ENCODE data around the gene ART5. TPM values are rescaled to one million over a fixed set of nuclear protein-coding genes. Genes with fewer than 3 reads are reported as not detected.
A peak's percentile ranks its signal among the peaks of the same experiment; 100 is the strongest.
"Not testable (repeated sequence)": the region's sequence is repeated elsewhere in the genome, so short reads cannot be mapped to it uniquely, and the experiment has no call there.

ART5 gene
- total RNA-seq, 1 donor from 2014 or later: 1.4 TPM

DNA sequence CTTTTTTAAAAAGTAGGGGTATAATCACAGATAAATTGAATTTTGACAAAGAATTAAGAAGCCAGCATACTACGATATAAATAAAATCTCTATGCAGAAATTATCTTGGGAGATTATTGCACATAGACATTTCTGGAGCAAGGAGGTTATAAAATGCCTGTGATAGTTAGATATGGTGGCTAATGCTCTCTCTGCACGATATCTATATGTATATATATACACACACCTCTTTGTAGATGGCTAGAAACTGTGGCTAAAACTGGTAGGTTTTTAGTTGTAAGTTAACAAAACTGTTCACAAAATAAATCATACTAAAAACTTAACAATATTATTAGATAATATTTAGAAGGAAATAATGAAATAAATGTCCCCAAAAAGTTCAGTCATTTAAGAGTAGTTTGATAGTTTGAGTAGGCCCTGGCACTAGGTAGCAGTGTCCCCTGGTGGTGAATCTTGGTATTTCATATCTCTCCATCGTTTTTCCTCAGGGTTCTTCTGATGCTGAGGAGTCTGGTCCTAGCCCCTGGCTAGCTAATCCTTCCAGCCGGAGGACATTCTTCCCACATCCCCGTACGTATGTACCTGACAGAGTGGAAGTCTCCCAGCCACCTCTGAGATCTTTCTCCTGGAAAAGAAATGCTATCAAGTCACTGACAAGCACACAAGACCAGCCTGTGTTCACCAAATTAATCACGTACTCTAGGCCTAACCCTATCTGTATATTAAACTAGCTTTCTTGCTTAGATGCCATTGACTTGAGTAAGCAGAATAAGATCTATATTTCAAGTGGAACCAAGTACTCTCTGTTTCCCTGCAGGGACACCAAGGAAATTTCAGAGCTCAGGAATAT lies 32.2 kb downstream of the ART5 start:
- Mint-ChIP-seq H3K4me3 (no peak overlapping the region), H3K9me3 (peaks cover 4% of the 10 kb centered on the region), H3K36me3 (ENCODE audit: low read depth) (no peaks in the 10 kb centered on the region), H3K27ac (ENCODE audit: unreplicated experiment) (no peak overlapping the region), H3K27me3 (ENCODE audit: low read depth) (no peaks in the 10 kb centered on the region), H3K4me1 (no peaks in the 10 kb centered on the region)
- DNase-seq (ENCODE audit: low read depth, low spot score): peak; percentile 59
- TF ChIP-seq, protein P1, sequence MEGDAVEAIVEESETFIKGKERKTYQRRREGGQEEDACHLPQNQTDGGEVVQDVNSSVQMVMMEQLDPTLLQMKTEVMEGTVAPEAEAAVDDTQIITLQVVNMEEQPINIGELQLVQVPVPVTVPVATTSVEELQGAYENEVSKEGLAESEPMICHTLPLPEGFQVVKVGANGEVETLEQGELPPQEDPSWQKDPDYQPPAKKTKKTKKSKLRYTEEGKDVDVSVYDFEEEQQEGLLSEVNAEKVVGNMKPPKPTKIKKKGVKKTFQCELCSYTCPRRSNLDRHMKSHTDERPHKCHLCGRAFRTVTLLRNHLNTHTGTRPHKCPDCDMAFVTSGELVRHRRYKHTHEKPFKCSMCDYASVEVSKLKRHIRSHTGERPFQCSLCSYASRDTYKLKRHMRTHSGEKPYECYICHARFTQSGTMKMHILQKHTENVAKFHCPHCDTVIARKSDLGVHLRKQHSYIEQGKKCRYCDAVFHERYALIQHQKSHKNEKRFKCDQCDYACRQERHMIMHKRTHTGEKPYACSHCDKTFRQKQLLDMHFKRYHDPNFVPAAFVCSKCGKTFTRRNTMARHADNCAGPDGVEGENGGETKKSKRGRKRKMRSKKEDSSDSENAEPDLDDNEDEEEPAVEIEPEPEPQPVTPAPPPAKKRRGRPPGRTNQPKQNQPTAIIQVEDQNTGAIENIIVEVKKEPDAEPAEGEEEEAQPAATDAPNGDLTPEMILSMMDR (conservative IDR thresholded peaks at IDR 0.05): peak; percentile 94

DNA sequence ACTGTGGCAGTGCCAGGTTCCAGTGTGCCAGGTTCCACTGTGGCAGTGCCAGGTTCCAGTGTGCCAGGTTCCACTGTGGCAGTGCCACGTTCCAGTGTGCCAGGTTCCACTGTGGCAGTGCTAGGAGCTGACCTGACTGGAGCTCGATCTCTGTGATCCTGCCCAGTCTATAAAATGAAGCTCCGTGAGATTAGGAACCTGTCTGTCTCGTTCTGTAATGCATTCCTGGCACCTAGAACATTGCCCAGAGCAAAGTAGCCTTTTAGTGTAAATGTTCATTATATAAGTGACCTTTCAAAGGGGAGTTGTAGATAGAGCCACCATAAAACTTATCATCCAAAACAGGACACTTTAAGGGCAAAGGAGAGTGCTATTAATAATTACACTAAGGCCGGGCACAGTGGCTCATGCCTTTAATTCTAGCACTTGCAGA lies 36.0 kb downstream of the ART5 start:
- no peaks in the 10 kb centered on the region for H3K9me3 Mint-ChIP-seq
- H3K4me3 Mint-ChIP-seq: no peak overlapping the region
- DNase-seq (ENCODE audit: low read depth, low spot score): no peak
- no peaks in the 10 kb centered on the region for H3K27me3 Mint-ChIP-seq (ENCODE audit: low read depth)
- no peaks in the 10 kb centered on the region for H3K36me3 Mint-ChIP-seq (ENCODE audit: low read depth)
- no peak overlapping the region for H3K27ac Mint-ChIP-seq (ENCODE audit: unreplicated experiment)
- TF ChIP-seq, protein P1 (conservative IDR thresholded peaks at IDR 0.05): no peak
- H3K4me1 Mint-ChIP-seq: peaks cover 4% of the 10 kb centered on the region

DNA sequence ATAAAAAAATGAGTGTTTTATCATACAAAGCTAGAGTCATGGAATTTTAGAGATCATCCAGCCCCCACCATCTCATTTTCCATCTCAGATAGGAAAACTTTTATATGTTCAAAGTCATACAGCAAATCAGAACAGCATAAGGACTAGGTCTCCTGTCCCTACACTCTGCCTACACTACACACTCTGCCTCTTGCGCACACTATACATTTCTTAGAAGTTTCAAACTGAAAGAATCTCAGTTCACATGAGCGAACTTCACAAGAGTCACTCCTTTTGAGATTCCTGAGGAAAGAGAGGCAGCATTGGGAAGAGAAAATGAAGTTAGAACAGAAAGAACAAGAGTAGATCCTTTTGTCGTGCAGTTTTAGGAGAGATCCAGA lies 36.5 kb downstream of the ART5 start:
- DNase-seq (ENCODE audit: low read depth, low spot score): no peak
- H3K27ac Mint-ChIP-seq (ENCODE audit: unreplicated experiment): no peak overlapping the region
- H3K9me3 Mint-ChIP-seq: no peaks in the 10 kb centered on the region
- H3K4me3 Mint-ChIP-seq: no peak overlapping the region
- H3K36me3 Mint-ChIP-seq (ENCODE audit: low read depth): no peaks in the 10 kb centered on the region
- peaks cover 4% of the 10 kb centered on the region for H3K4me1 Mint-ChIP-seq
- TF ChIP-seq, protein P1 (conservative IDR thresholded peaks at IDR 0.05): no peak
- no peaks in the 10 kb centered on the region for H3K27me3 Mint-ChIP-seq (ENCODE audit: low read depth)

DNA sequence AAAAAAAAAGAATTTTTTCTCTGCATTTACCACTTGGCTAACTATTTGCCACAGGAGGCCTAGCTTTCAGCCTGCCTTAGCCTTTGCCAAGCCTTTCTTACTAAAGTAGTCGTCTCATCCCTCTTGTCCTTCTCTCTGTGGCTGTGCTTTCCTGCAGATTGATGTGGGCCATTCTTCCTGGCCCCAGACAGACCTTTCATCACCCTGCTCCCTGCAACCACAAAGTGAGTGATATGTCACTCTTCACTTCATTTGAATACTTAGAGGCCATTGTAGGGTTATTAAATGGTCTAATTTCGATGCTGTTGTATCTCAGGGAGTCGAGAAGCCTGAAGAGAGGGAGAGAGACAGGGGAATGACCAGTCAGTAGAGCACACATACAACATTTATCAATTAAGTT lies 37.6 kb downstream of the ART5 start:
- DNase-seq (ENCODE audit: low read depth, low spot score): no peak
- Mint-ChIP-seq H3K4me3 (no peak overlapping the region), H3K9me3 (no peaks in the 10 kb centered on the region), H3K4me1 (peaks cover 4% of the 10 kb centered on the region), H3K27ac (ENCODE audit: unreplicated experiment) (no peak overlapping the region), H3K36me3 (ENCODE audit: low read depth) (no peaks in the 10 kb centered on the region), H3K27me3 (ENCODE audit: low read depth) (peaks cover 2% of the 10 kb centered on the region)
- TF ChIP-seq, protein P1 (conservative IDR thresholded peaks at IDR 0.05): no peak

DNA sequence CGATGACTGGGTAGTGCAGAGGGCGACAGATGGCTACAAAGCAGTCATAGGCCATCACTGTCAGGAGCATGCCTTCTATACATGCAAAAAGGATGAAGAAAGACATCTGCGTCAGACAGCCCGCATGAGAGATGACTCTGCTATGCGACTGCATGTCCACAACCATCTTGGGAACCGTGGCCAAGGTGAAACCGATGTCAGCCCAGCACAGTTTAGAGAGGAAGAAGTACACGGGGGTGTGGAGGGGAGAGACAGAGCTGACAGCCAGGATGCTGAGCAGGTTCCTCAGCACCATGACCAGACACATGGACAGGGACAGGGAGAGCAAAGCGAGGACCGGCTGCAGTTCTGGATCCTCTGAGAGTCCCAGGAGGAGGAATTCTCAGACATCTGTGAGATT lies 41.6 kb downstream of the ART5 start:
- not testable (repeated sequence) for H3K4me1 Mint-ChIP-seq; H3K27me3 Mint-ChIP-seq (ENCODE audit: low read depth); H3K27ac Mint-ChIP-seq (ENCODE audit: unreplicated experiment); H3K9me3 Mint-ChIP-seq; H3K36me3 Mint-ChIP-seq (ENCODE audit: low read depth); H3K4me3 Mint-ChIP-seq; DNase-seq (ENCODE audit: low read depth, low spot score)

DNA sequence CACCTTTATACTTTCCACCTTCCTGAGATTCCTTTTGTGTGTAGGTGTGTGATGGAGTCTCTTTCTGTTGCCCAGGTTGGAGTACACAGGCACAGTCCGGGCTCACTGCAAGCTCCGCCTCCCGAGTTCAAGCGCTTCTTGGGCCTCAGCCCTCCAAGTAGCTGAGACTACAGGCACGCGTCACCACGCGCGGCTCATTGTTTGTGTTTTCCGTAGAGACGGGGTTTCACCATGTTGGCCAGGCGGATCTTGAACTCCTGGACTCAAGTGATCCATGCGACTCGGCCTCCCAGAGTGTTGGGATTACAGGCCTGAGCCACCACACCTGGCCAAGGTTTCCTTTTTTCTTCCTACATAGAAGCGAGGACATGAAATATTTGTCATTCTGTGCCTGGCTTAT lies 44.0 kb downstream of the ART5 start:
- not testable (repeated sequence) for H3K9me3 Mint-ChIP-seq; H3K36me3 Mint-ChIP-seq (ENCODE audit: low read depth); H3K27ac Mint-ChIP-seq (ENCODE audit: unreplicated experiment); H3K4me1 Mint-ChIP-seq; H3K27me3 Mint-ChIP-seq (ENCODE audit: low read depth); H3K4me3 Mint-ChIP-seq; DNase-seq (ENCODE audit: low read depth, low spot score)

DNA sequence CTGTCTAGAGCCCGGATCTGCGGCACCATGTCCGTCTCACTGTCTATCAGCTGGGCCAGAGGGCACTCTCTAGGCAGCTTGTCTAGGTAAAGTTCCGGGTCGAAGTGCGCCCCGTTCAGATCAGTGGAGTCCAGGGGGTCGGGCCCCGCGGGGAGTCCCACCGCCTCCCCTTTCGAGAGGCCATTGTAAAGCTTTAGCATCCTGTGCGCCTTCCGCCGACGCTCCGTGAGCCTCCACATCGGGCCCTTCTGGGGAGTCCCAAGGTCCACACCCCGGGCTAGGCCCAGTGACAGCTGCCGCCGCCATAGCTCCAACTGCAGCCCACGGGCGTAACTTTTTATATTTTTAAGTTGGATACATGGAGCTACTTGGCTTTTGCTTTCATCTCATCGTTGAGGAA lies 50.5 kb downstream of the ART5 start:
- H3K4me1 Mint-ChIP-seq; H3K4me3 Mint-ChIP-seq; H3K9me3 Mint-ChIP-seq; DNase-seq (ENCODE audit: low read depth, low spot score); H3K27ac Mint-ChIP-seq (ENCODE audit: unreplicated experiment); H3K36me3 Mint-ChIP-seq (ENCODE audit: low read depth): not testable (repeated sequence)
- peaks cover 21% of the 10 kb centered on the region for H3K27me3 Mint-ChIP-seq (ENCODE audit: low read depth)

DNA sequence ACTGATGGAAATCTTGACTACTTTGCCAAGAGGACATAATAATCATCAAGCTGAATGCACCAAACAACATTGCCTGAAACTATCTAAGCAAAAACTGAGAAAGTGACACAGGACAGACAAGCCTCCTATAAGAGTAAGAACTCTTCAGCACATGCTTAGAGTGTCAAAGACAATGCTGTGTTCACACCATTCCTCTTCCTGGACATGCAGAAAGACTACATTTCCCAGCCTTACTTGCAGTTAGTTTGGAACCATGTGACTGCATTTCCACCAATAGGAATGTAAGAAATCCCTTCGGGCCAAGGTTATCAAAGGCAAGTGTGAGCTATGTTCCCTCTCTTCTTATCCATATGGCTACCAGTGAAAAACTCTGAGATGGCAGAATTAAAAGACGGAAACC lies 51.6 kb downstream of the ART5 start:
- DNase-seq (ENCODE audit: low read depth, low spot score); H3K9me3 Mint-ChIP-seq; H3K4me1 Mint-ChIP-seq; H3K27ac Mint-ChIP-seq (ENCODE audit: unreplicated experiment); H3K4me3 Mint-ChIP-seq; H3K36me3 Mint-ChIP-seq (ENCODE audit: low read depth): not testable (repeated sequence)
- H3K27me3 Mint-ChIP-seq (ENCODE audit: low read depth): peaks cover 28% of the 10 kb centered on the region

DNA sequence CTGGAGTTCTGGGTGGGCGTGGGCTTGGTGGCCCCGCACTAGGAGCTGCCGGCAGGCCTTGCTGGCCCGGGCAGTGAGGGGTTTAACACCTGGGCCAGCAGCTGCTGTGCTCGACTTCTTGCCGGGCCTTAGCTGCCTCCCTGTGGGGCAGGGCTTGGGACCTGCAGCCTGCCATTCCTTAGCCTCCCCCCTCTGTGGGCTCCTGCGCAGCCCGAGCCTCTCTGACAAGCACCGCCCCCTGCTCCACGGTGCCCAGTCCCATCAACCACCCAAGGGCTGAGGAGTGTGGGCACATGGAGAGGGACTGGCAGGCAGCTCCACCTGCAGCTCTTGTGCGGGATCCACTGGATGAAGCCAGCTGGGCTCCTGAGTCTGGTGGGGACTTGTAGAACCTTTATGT lies 53.0 kb downstream of the ART5 start:
- not testable (repeated sequence) for H3K27ac Mint-ChIP-seq (ENCODE audit: unreplicated experiment); DNase-seq (ENCODE audit: low read depth, low spot score); H3K9me3 Mint-ChIP-seq; H3K4me1 Mint-ChIP-seq; H3K4me3 Mint-ChIP-seq; H3K36me3 Mint-ChIP-seq (ENCODE audit: low read depth)
- peaks cover 37% of the 10 kb centered on the region for H3K27me3 Mint-ChIP-seq (ENCODE audit: low read depth)
